Heart right ventricle (tissue), 16 donors: ENCODE measurements around the gene OCEL1. TPM values are rescaled to one million over a fixed set of nuclear protein-coding genes. Genes with fewer than 3 reads are reported as not detected.

Experiments used
- ATAC-seq, 8 donors: fragments of 200-7000 bp; cut with Tn5 transposase; one replicate each; pipeline ENCODE4 v1.9.1; 2020; ENCODE audit warnings: mild to moderate bottlenecking in 8 of 8, moderate library complexity in 8 of 8, moderate number of reproducible peaks in 1 of 8
- DNase-seq, 2 donors: peaks; one replicate each; pipeline ENCODE4 v3.0.0-alpha.2; 2020
- H3K27ac ChIP-seq, 10 donors: fragments of 200-600 bp; sonication (generic) in 2 of 10; one replicate each; pipeline versions ENCODE4 v1.5.0 to v1.8.0; 2020 to 2022; ENCODE audit warnings: mild to moderate bottlenecking in 3 of 10
- H3K27me3 ChIP-seq, 7 donors: fragments of 200-600 bp; one replicate each; pipeline ENCODE4 v1.8.0; 2021 to 2022; ENCODE audit warnings: mild to moderate bottlenecking in 2 of 7
- H3K36me3 ChIP-seq, 9 donors: fragments of 200-600 bp; sonication (generic) in 1 of 9; one replicate each; pipeline versions ENCODE4 v1.5.0 to v1.8.0; 2020 to 2022; ENCODE audit warnings: mild to moderate bottlenecking in 2 of 9
- H3K4me1 ChIP-seq, 9 donors: fragments of 200-600 bp; sonication (generic) in 1 of 9; one replicate each; pipeline versions ENCODE4 v1.5.0 to v1.8.0; 2020 to 2022; ENCODE audit warnings: mild to moderate bottlenecking in 4 of 9
- H3K4me3 ChIP-seq, 10 donors: fragments of 200-600 bp; sonication (generic) in 2 of 10; one replicate each; pipeline versions ENCODE4 v1.5.0 to v1.8.0; 2020 to 2022; ENCODE audit warnings: mild to moderate bottlenecking in 7 of 10, moderate library complexity in 2 of 10
- H3K9me3 ChIP-seq, 11 donors: fragments of 200-600 bp in 10 of 11; sonication (generic) in 2 of 11; one replicate each; pipeline versions ENCODE4 v1.5.0 to v1.8.0; 2013 to 2022; ENCODE audit warnings: mild to moderate bottlenecking in 2 of 11, control low read depth in 1 of 11, moderate library complexity in 1 of 11
- CTCF ChIP-seq, 9 donors: fragments of 200-600 bp; sonication (generic) in 2 of 9; IDR thresholded peaks; one replicate each; pipeline versions ENCODE4 v1.5.0 to v1.8.0; 2021 to 2022; ENCODE audit warnings: antibody characterized with exemption in 9 of 9, mild to moderate bottlenecking in 5 of 9, moderate library complexity in 1 of 9
- WGBS, 2 donors: extraction: QIAGEN DNeasy Blood & Tissue Kit; methylation state at CpG; one replicate each; pipeline ENCODE4 v1.1.7; 2013; ENCODE audit warnings: inconsistent platforms in 1 of 2; 5-methylcytosine and 5-hydroxymethylcytosine counted together
- intact Hi-C, 10 donors: fragments of 100-400 bp; cut with DNase I; formaldehyde crosslinking; loops; one replicate each; pipeline versions ENCODE4 v1.11.1 to v1.14.2; 2022
- polyA plus RNA-seq, 2 donors: library from polyadenylated mRNA; stranded (reverse); fragments of 200-250 nt; gene quantifications; one replicate each; pipeline ENCODE4 v1.2.3, GENCODE V29; 2013
- total RNA-seq, 10 donors: library from RNA; stranded (reverse); fragmentation: NEBNext Ultra II Directional in 3 of 10; extraction: Animal tissue kit (Norgen Biotek cat#: 25700) in 3 of 10; gene quantifications; one replicate each; pipeline versions ENCODE4 v1.2.1 to v1.2.4, GENCODE V29; 2021 to 2023
- donor health status: Arrhythmogenic right ventricular cardiomyopathy.
- donor health status: ischemic (EF 13 %, LVEDD 7.1; RV severe dilation, severe dysfunction).
- donor health status: healthy with polysubstance abuse.
- donor health status: DM: no; HTN: yes; CAD: no.
- donor health status: DM: no; HTN: no; CAD: no.
- donor health status: ischemic (EF 25% LVEDD 6.9; RV normal size, moderate dysfunction).
- donor health status: ischemic (EF 25% LVEDD 5.7; RV mildly dilated, moderate dysfunction).
- donor health status: healthy.
- donor health status: DM: yes; HTN: yes; CAD: no.
- donor health status: Ischemic cardiomyopathy.
- donor health status: ischemic (EF 35%, LVEDD 5.7; RV mildly dilated, moderate dysfunction).
- donor health status: nonischemic (EF 11% LVEDD 7.7; RV severe dilation, severe dysfunction).
- donor health status: DM: yes; HTN: yes; CAD: no.
- donor health status: PGD.
- donor health status: ischemic (EF 29% LVEDD 5.4; RV normal size, mild dysfunction).
- donor health status: nonischemic (EF 23%, LVEDD 6.1; RV moderate dilation, normal function).

Gene OCEL1
- total and polyA plus RNA-seq, 12 donors: 7.2 to 47.4 (median 15.3) TPM

- ATAC-seq (peak; percentile 0 to 40 (median 26)), DNase-seq (peak; percentile 46 to 50)
- H3K27me3 ChIP-seq: no peaks in the 10 kb centered on the region
- H3K27ac ChIP-seq: peak overlapping the region; percentile 37 to 91 (median 78)
- no peak for TF ChIP-seq CTCF (IDR thresholded peaks at IDR 0.05)
- peak overlapping the region; percentile 6 to 93 (median 56) for H3K4me3 ChIP-seq
- H3K9me3 ChIP-seq: no peaks in the 10 kb centered on the region
- peaks cover 0 to 23% (median 0%) of the 10 kb centered on the region in 9 donors for H3K36me3 ChIP-seq
- intact Hi-C loops: no loop called here
- H3K4me1 ChIP-seq: peaks cover 10 to 43% (median 34%) of the 10 kb centered on the region in 9 donors
- whole genome bisulfite sequencing, 2 donors: 19 to 23% methylated on average over 21 of the region's 21 CpGs
Observed at GRCh38 chr19:17246681-17247425, 20.8 kb downstream of the OCEL1 start.

- 68 to 70% methylated on average over 21 of the region's 21 CpGs for WGBS, 2 donors
- Histone ChIP-seq H3K27ac (peak overlapping the region in 2 of 10 donors; percentile 15 to 86), H3K4me3 (no peak overlapping the region), H3K36me3 (peaks cover 0 to 37% (median 0%) of the 10 kb centered on the region in 9 donors), H3K9me3 (no peaks in the 10 kb centered on the region), H3K27me3 (no peaks in the 10 kb centered on the region), H3K4me1 (peaks cover 10 to 30% (median 25%) of the 10 kb centered on the region in 9 donors)
- intact Hi-C loops: no loop called here
- no peak for DNase-seq
- TF ChIP-seq CTCF (IDR thresholded peaks at IDR 0.05): no peak
- ATAC-seq: no peak
Observed at GRCh38 chr19:17248011-17248776, 22.2 kb downstream of the OCEL1 start.

- Histone ChIP-seq H3K4me3 (no peak overlapping the region), H3K4me1 (peaks cover 8 to 20% (median 14%) of the 10 kb centered on the region in 9 donors), H3K27me3 (no peaks in the 10 kb centered on the region), H3K27ac (no peak overlapping the region), H3K9me3 (no peaks in the 10 kb centered on the region), H3K36me3 (peaks cover 0 to 54% (median 0%) of the 10 kb centered on the region in 9 donors)
- no peak for DNase-seq
- intact Hi-C loops: no loop called here
- TF ChIP-seq CTCF (IDR thresholded peaks at IDR 0.05): no peak
- WGBS, 2 donors: 71 to 83% methylated on average over 15 of the region's 15 CpGs
- no peak for ATAC-seq
Observed at GRCh38 chr19:17249887-17250548, 24.0 kb downstream of the OCEL1 start.

GRCh38 chr19:17254636-17255035 lies 28.6 kb downstream of the OCEL1 start:
- H3K27me3 ChIP-seq: no peaks in the 10 kb centered on the region
- no peak for DNase-seq
- H3K36me3 ChIP-seq: peaks cover 0 to 90% (median 0%) of the 10 kb centered on the region in 9 donors
- peaks cover 0 to 11% (median 6%) of the 10 kb centered on the region in 11 donors for H3K9me3 ChIP-seq
- no peak for TF ChIP-seq CTCF (IDR thresholded peaks at IDR 0.05)
- no peak overlapping the region for H3K4me3 ChIP-seq
- no peak overlapping the region for H3K27ac ChIP-seq
- H3K4me1 ChIP-seq: no peaks in the 10 kb centered on the region
- ATAC-seq: no peak
- WGBS, 2 donors: 82 to 85% methylated on average over 10 of the region's 10 CpGs
- intact Hi-C loops: no loop called here
